Sigmoid colon (tissue), 4 donors: ENCODE results near the gene TAOK3.

ENCODE experiments used
- POLR2A ChIP-seq, 2 donors: fragments of 450-650 bp; IDR thresholded peaks; one replicate each; pipeline ENCODE4 v1.6.1; 2016; ENCODE audit warnings: antibody characterized with exemption in 2 of 2, mild to moderate bottlenecking in 2 of 2, moderate library complexity in 2 of 2
- POLR2AphosphoS5 ChIP-seq, 4 donors: sonication (generic); formaldehyde crosslinking; IDR thresholded peaks; one replicate each; pipeline ENCODE4 v1.6.1; 2017; ENCODE audit warnings: antibody characterized with exemption in 4 of 4
- TF ChIP-seq, protein P1 (sequence below), 4 experiments: fragments of 450-650 bp in 3 of 4; fragments of 200-600 bp in 1 of 4; IDR thresholded peaks; one replicate each; pipeline ENCODE4 v1.5.1; 2016 to 2019; ENCODE audit warnings: antibody characterized with exemption in 4 of 4, mild to moderate bottlenecking in 3 of 4, moderate library complexity in 2 of 4

GRCh38 chr12:118148287-118148686 lies 224.4 kb downstream of the TAOK3 start:
- TF ChIP-seq, protein P1, sequence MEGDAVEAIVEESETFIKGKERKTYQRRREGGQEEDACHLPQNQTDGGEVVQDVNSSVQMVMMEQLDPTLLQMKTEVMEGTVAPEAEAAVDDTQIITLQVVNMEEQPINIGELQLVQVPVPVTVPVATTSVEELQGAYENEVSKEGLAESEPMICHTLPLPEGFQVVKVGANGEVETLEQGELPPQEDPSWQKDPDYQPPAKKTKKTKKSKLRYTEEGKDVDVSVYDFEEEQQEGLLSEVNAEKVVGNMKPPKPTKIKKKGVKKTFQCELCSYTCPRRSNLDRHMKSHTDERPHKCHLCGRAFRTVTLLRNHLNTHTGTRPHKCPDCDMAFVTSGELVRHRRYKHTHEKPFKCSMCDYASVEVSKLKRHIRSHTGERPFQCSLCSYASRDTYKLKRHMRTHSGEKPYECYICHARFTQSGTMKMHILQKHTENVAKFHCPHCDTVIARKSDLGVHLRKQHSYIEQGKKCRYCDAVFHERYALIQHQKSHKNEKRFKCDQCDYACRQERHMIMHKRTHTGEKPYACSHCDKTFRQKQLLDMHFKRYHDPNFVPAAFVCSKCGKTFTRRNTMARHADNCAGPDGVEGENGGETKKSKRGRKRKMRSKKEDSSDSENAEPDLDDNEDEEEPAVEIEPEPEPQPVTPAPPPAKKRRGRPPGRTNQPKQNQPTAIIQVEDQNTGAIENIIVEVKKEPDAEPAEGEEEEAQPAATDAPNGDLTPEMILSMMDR (IDR thresholded peaks at IDR 0.05): no peak
- TF ChIP-seq POLR2AphosphoS5 (IDR thresholded peaks at IDR 0.05) (no peak), POLR2A (IDR thresholded peaks at IDR 0.05) (no peak)
